Activated T-helper 17 cell treated with anti-CD3 and anti-CD28 coated beads, Interleukin-2, amount 50 U/mL, for 72 hours (primary cell): Measurements from ENCODE around the gene IGF2BP2. TPM values are rescaled to one million over a fixed set of nuclear protein-coding genes. Genes with fewer than 3 reads are reported as not detected.
"Not testable (repeated sequence)": the region's sequence is repeated elsewhere in the genome, so short reads cannot be mapped to it uniquely, and the experiment has no call there.

ENCODE experiments used
- ATAC-seq: fragments of 150-1000 bp; cut with Tn5 transposase; replicated peaks from 2 replicates; pipeline ENCODE4 v1.10.0; 2021; ENCODE audit warnings: mild to moderate bottlenecking, moderate library complexity
- H3K27ac Mint-ChIP-seq: one replicate; pipeline ENCODE4 v1.8.0; 2022; ENCODE audit warnings: mixed read lengths
- H3K27me3 Mint-ChIP-seq: one replicate; pipeline ENCODE4 v1.8.0; 2022; ENCODE audit warnings: mixed read lengths
- H3K36me3 Mint-ChIP-seq: one replicate; pipeline ENCODE4 v1.8.0; 2022; ENCODE audit warnings: low read depth, mild to moderate bottlenecking, mixed read lengths
- H3K4me1 Mint-ChIP-seq: one replicate; pipeline ENCODE4 v1.8.0; 2022; ENCODE audit warnings: mixed read lengths
- H3K4me3 Mint-ChIP-seq: one replicate; pipeline ENCODE4 v1.8.0; 2022; ENCODE audit warnings: mild to moderate bottlenecking, mixed read lengths
- H3K9me3 Mint-ChIP-seq: one replicate; pipeline ENCODE4 v1.8.0; 2022; ENCODE audit warnings: mixed read lengths
- total RNA-seq, 2 donors: library from RNA; stranded (reverse); gene quantifications; one replicate each; pipeline ENCODE4 v1.2.3, GENCODE V29; 2022

Gene IGF2BP2
- under 1 TPM; 0.28 to 0.82 TPM for total RNA-seq

DNA sequence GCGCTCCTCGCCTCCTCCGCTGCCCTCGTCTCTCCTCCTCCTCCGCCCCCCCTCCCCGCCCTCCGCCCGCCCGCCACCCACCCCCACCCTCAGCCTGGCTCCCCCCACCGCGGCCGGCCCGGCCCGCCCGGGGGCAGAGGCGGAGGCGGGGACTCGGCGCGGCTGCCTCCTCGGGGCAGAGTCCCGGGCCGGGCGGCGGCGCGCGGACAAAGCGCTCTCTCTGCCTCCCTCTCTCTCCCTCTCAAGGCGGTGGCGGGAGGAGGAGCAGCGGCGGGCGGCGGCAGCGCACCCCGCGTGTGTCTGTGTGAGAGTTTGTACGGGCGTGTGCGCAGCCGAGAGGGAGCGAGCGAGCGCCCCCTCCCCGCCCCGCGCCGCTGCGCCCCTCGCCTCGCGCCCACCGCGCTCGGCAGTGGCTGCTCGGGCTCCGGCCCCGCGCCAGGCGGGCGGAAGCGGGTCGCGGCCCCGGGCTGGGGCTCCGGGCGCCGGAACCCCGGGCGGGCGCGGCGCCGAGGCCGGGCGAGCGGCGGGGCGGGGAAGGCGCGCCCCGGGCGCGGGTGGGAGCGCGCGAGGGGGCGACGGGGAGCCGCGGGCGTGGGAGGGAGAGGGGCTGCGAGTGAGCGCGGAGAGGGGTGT is at the start of gene IGF2BP2:
TSS of gene IGF2BP2 (minus strand) at position 37 of the 633 bp plus-strand sequence. CDS start 82 bp downstream, outside the sequence.
- peaks cover 6% of the 10 kb centered on the region for H3K36me3 Mint-ChIP-seq
- no peaks in the 10 kb centered on the region for H3K9me3 Mint-ChIP-seq
- ATAC-seq = peak; percentile 77
- no peak within 1 kb of the TSS for H3K27ac Mint-ChIP-seq
- peaks cover 4% of the 10 kb centered on the region for H3K4me1 Mint-ChIP-seq
- H3K4me3 Mint-ChIP-seq = peak within 1 kb of the TSS; percentile 76
- peaks cover 60% of the 10 kb centered on the region for H3K27me3 Mint-ChIP-seq

GRCh38 chr3:185874119-185874518 is 49.3 kb upstream of the IGF2BP2 start:
- no peaks in the 10 kb centered on the region for H3K9me3 Mint-ChIP-seq
- no peak overlapping the region for H3K27ac Mint-ChIP-seq

GRCh38 chr3:185867650-185868049 is 42.8 kb upstream of the IGF2BP2 start:
- ATAC-seq = no peak
- H3K4me3 Mint-ChIP-seq = no peak overlapping the region
- H3K36me3 Mint-ChIP-seq = no peaks in the 10 kb centered on the region
- H3K9me3 Mint-ChIP-seq = no peaks in the 10 kb centered on the region
- no peaks in the 10 kb centered on the region for H3K4me1 Mint-ChIP-seq
- peaks cover 11% of the 10 kb centered on the region for H3K27me3 Mint-ChIP-seq
- no peak overlapping the region for H3K27ac Mint-ChIP-seq

More at GRCh38 chr3:185874119-185874518, 49.3 kb upstream of the IGF2BP2 start:
- H3K4me3 Mint-ChIP-seq = no peak overlapping the region
- ATAC-seq = no peak
- no peaks in the 10 kb centered on the region for H3K4me1 Mint-ChIP-seq
- H3K27me3 Mint-ChIP-seq = peaks cover 7% of the 10 kb centered on the region
- H3K36me3 Mint-ChIP-seq = no peaks in the 10 kb centered on the region

GRCh38 chr3:185866995-185867394 is 42.2 kb upstream of the IGF2BP2 start:
- H3K4me1 Mint-ChIP-seq = no peaks in the 10 kb centered on the region
- no peak overlapping the region for H3K27ac Mint-ChIP-seq
- H3K9me3 Mint-ChIP-seq = no peaks in the 10 kb centered on the region
- H3K27me3 Mint-ChIP-seq = peaks cover 11% of the 10 kb centered on the region
- no peaks in the 10 kb centered on the region for H3K36me3 Mint-ChIP-seq
- no peak for ATAC-seq
- no peak overlapping the region for H3K4me3 Mint-ChIP-seq

DNA sequence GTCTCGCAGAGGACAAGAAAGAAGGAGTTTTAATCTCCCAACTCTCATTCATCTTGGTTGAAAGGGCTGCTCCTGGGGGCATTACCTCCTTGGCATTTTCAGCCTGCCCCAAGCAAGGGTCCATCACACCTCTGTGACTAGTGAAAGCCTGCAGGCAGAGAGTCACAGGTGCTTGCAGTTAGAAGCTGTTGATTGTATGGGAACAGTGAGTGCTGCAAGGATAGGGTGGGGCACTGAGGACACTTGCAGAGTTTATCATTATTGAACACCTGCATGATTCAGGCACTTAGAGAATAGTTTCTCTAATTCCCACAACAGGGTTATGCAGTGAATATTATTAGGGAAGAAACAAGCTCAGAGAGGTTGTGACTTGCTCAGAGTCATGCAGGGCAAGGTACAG is 41.7 kb upstream of the IGF2BP2 start:
- H3K4me3 Mint-ChIP-seq = no peak overlapping the region
- H3K27ac Mint-ChIP-seq = no peak overlapping the region
- H3K4me1 Mint-ChIP-seq = no peaks in the 10 kb centered on the region
- H3K9me3 Mint-ChIP-seq = no peaks in the 10 kb centered on the region
- H3K27me3 Mint-ChIP-seq = peaks cover 11% of the 10 kb centered on the region
- H3K36me3 Mint-ChIP-seq = no peaks in the 10 kb centered on the region
- ATAC-seq = no peak

- H3K4me1 Mint-ChIP-seq = no peaks in the 10 kb centered on the region
- no peak overlapping the region for H3K27ac Mint-ChIP-seq
- no peak overlapping the region for H3K4me3 Mint-ChIP-seq
- H3K9me3 Mint-ChIP-seq = no peaks in the 10 kb centered on the region
- H3K27me3 Mint-ChIP-seq = peaks cover 11% of the 10 kb centered on the region
- no peak for ATAC-seq
- no peaks in the 10 kb centered on the region for H3K36me3 Mint-ChIP-seq
Observed at GRCh38 chr3:185865247-185865646, 40.4 kb upstream of the IGF2BP2 start.

DNA sequence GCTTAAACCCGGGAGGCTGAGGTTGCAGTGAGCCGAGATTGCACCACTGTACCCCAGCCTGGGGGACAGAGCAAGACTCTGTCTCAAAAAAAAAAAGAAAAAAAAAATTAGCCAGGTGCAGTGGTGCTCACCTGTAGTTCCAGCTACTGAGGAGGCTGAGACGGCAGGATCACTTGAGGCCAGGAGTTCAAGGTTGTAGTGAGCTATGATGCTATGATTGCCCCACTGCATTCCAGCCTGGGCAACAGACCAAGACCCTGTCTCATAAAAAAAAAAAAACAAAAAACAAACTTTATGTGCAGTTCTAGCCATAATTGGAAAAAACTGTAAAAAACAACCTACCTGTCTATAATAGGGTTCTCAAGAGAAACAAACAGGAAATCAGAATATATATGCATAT is 39.9 kb upstream of the IGF2BP2 start:
- Mint-ChIP-seq H3K4me1 (no peaks in the 10 kb centered on the region), H3K4me3 (no peak overlapping the region), H3K27ac (no peak overlapping the region), H3K27me3 (peaks cover 11% of the 10 kb centered on the region), H3K36me3 (no peaks in the 10 kb centered on the region), H3K9me3 (no peaks in the 10 kb centered on the region)
- ATAC-seq = no peak

DNA sequence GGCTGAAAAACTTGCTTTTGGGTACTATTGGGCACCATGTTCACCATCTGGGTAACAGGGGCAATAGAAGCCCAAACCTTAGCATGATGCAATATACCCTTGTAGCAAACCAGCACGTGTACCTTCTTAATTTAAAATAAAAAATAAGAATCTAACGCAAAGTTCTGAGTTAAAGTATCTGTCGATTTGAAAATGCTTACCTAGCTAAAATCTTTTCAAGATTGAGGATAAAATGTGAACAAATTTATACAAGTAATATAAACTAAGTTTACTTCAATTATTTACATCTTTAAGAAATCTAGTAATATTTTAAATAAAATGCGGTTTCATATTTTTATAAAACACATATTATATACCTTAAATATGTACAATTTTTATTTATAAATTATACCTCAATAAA is 38.1 kb upstream of the IGF2BP2 start:
- H3K9me3 Mint-ChIP-seq = no peaks in the 10 kb centered on the region
- peaks cover 7% of the 10 kb centered on the region for H3K27me3 Mint-ChIP-seq
- no peak for ATAC-seq
- no peak overlapping the region for H3K4me3 Mint-ChIP-seq
- H3K27ac Mint-ChIP-seq = no peak overlapping the region
- H3K36me3 Mint-ChIP-seq = no peaks in the 10 kb centered on the region
- H3K4me1 Mint-ChIP-seq = no peaks in the 10 kb centered on the region

DNA sequence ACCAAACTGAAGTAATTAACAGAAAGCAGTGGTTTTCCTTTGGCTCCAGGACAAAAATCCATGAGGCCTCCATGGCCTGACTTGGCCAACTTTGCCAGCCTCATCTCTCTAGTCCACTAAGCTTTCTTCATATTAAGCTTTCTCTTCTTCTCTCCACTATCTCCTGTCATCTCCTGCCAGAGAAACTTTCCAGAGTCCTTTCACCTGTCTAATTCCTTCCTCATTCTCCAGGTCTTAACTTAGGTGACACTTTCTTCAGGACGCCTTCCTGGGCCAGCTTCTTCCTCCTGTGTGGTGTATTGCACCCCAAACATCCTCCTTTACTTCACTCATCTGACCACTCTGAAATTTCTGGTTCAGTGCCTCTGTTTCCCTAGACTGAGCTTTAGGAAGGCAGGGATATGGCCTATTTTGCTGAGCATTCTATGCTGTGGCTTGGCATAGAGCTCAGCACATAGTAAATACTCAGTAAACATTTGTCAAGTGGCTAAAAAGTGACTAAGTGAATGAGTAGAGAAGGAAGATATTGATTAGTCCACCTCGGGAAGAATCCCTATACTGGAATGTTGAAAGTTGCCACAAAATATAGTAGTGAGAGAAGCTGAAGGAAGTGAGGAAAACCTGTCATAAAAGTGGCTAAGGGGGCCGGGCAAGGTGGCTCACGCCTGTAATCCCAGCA is 34.6 kb upstream of the IGF2BP2 start:
- Mint-ChIP-seq H3K27me3 (peaks cover 12% of the 10 kb centered on the region), H3K4me3 (no peak overlapping the region), H3K27ac (no peak overlapping the region), H3K36me3 (no peaks in the 10 kb centered on the region), H3K4me1 (no peaks in the 10 kb centered on the region), H3K9me3 (peaks cover 4% of the 10 kb centered on the region)
- no peak for ATAC-seq

- Mint-ChIP-seq H3K4me1 (no peaks in the 10 kb centered on the region), H3K4me3 (no peak overlapping the region), H3K36me3 (no peaks in the 10 kb centered on the region), H3K27me3 (peaks cover 12% of the 10 kb centered on the region), H3K27ac (no peak overlapping the region), H3K9me3 (peaks cover 4% of the 10 kb centered on the region)
- ATAC-seq = no peak
Observed at GRCh38 chr3:185858502-185859225, 33.8 kb upstream of the IGF2BP2 start.

DNA sequence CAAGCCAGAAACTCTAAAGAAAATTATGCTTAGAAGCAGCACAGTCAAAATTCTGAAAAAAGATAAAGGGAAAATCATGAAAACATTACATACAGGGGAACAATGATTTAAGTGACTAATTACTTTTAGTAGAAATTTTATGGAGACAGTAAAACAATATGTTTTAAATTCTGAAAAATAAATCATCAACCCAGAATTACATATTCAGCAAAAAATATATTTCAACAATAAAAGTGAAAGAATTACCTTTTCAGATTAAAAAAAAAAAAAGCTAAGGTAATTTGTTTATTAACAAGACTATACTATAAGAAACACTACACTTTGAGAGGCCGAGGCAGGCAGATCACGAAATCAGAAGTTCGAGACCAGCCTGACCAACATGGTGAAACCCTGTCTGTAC is 32.4 kb upstream of the IGF2BP2 start:
- no peaks in the 10 kb centered on the region for H3K36me3 Mint-ChIP-seq
- ATAC-seq = no peak
- no peak overlapping the region for H3K27ac Mint-ChIP-seq

GRCh38 chr3:185856652-185857051 is 31.8 kb upstream of the IGF2BP2 start:
- H3K9me3 Mint-ChIP-seq = peaks cover 4% of the 10 kb centered on the region
- H3K4me1 Mint-ChIP-seq = no peaks in the 10 kb centered on the region
- H3K36me3 Mint-ChIP-seq = no peaks in the 10 kb centered on the region
- H3K4me3 Mint-ChIP-seq = no peak overlapping the region
- no peak for ATAC-seq
- peaks cover 16% of the 10 kb centered on the region for H3K27me3 Mint-ChIP-seq
- H3K27ac Mint-ChIP-seq = no peak overlapping the region

More for the DNA sequence above, 32.4 kb upstream of the IGF2BP2 start:
- Mint-ChIP-seq H3K27me3 (peaks cover 16% of the 10 kb centered on the region), H3K9me3 (peaks cover 4% of the 10 kb centered on the region), H3K4me1 (no peaks in the 10 kb centered on the region), H3K4me3 (no peak overlapping the region)

DNA sequence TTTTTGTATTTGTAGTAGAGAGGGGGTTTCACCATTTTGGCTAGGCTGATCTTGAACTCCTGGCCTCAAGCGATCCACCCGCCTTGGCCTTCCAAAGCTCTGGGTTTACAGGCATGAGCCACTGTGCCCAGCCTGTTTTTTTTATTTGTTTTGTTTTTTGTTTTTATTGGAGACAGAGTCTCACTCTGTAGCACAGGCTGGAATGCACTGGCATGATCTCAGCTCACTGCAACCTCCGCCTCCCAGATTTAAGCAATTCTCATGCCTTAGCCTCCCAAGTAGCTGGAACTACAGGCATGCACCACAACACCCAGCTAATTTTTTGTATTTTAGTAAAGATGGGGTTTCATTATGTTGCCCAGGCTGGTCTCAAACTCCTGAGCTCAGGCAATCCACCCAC is 28.9 kb upstream of the IGF2BP2 start:
- H3K36me3 Mint-ChIP-seq, ATAC-seq, H3K9me3 Mint-ChIP-seq: not testable (repeated sequence)

GRCh38 chr3:185852635-185853034 is 27.8 kb upstream of the IGF2BP2 start:
- H3K4me1 Mint-ChIP-seq = no peaks in the 10 kb centered on the region
- peaks cover 14% of the 10 kb centered on the region for H3K27me3 Mint-ChIP-seq
- H3K27ac Mint-ChIP-seq = no peak overlapping the region
- ATAC-seq = no peak
- H3K9me3 Mint-ChIP-seq = peaks cover 4% of the 10 kb centered on the region
- H3K36me3 Mint-ChIP-seq = no peaks in the 10 kb centered on the region
- H3K4me3 Mint-ChIP-seq = no peak overlapping the region

More for the DNA sequence above, 28.9 kb upstream of the IGF2BP2 start:
- not testable (repeated sequence) for H3K4me1 Mint-ChIP-seq, H3K27ac Mint-ChIP-seq, H3K4me3 Mint-ChIP-seq
- H3K27me3 Mint-ChIP-seq = peaks cover 12% of the 10 kb centered on the region

DNA sequence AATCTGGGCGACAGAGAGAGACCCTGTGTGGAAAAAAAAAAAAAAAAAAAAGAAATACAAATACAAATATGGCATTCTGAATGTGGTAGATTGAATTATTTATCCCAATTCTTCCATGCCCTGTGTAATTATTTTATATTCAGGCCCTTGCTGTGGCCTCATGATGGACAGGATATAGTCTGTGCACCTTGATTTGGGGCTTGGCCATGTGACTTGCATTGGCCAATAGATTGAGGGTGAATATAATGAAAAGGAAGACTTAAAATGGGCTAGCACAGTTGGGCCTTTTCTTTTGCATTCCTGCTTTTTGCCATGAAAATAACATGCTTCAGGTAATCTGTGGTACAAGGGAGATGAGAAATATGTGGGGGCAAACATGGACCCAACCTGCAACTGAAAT is 27.1 kb upstream of the IGF2BP2 start:
- no peak for ATAC-seq
- Mint-ChIP-seq H3K4me1 (no peaks in the 10 kb centered on the region), H3K4me3 (no peak overlapping the region), H3K9me3 (peaks cover 4% of the 10 kb centered on the region), H3K27me3 (peaks cover 15% of the 10 kb centered on the region), H3K36me3 (no peaks in the 10 kb centered on the region), H3K27ac (no peak overlapping the region)
